NCI-H345 (cell line): ENCODE data around the gene UBE2E1.
"Not testable (repeated sequence)": the region's sequence is repeated elsewhere in the genome, so short reads cannot be mapped to it uniquely, and the experiment has no call there.

Experiments
- DNase-seq: peaks from one replicate; lab custom pipeline; 2025; lab: John Stamatoyannopoulos, UW

Gene UBE2E1

GRCh38 chr3:23856286-23856685 lies 50.5 kb downstream of the UBE2E1 start:
- DNase-seq = no peak

DNA sequence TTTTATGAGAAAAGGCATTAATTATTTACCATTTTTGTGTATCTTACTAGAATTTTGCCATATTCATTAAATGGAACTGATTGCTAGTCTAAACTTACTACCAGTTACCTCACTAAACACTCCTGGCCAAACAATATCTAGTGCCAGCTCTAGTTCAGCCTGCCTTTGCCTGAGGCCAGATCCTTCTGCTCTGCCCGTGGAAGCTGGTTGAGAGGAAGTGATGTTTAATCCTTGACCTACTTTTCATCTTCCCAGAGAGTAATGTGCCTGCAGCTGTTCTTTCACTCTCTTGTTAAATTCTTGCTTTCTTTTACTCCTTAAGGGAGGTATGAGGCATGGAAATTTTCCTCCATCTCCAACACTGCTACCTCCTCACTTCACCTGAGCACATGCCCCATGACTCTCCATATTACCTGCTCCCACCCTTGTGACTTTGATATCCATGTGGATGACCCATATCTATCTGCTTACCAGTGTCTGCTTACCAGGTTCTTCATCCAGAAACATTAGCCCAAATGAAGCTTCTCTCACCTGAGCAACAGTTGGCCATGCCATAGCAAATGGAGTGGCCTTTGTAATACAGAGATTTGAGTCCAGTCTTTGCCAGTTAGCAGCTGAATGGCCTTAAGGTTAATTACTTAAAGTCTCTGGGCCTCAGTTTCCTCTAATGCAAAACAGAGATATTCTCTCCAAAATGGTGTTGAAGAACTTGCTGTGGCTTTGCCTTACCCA lies 53.4 kb downstream of the UBE2E1 start:
- DNase-seq = no peak

DNA sequence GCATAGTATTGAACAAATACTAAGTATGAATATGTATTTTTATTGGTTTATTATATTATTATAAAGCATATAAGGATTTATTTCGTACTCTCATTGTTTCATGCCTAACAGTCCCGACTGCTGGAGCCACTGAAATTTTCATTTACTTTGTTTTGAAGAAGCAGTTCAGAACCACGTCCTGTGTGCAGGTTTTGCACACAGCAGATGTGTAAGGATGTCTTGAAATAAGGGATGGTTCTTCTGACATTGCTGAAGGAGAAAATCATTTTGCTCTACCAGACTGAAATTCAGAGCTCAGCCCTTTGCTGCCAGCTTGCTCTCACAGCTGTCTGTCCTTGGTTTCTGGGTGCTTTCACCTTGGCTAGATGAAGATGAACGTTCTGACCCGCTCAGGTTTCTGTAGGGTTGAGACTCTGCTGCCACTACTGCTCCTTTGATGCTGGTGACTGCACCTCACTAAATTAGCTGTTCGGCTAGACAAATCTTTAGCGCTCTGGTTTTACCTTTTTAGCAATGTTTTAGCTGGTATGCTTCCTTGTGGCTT lies 54.2 kb downstream of the UBE2E1 start:
- DNase-seq = no peak

DNA sequence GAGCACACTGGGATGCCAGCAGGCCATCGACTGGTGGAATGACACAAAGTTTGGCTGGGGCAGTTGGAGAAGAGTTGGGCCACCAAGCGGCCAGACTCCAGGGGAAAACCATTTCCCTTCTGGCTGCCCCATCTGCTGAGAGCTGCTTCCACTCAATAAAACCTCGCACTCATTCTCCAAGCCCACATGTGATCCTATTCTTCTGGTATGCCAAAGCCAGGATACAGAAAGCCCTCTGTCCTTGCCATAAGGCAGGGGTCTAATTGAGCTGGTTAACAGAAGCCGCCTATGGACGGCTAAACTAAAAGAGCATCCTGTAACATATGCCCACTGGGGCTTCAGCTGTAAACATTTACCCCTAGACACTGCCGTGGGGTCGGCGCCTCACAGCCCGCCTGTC lies 55.9 kb downstream of the UBE2E1 start:
- DNase-seq = no peak

DNA sequence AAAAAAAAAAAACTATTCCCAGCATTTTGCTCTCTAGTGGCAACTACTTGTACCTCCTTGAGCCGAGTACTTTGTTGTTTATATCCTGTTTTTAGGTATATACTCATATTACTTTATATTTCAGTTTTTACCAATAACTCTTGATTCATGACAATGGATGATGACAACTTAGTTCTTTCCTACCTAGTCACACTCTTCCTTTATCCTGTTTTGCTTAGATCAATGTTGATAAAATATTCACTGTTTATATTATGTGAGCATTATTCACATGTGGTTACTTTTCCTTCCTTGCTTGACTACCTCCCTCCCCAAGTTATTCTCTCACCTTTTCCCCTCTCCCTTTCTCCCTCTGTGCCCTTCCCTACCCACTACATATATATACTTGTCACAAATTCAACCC lies 57.3 kb downstream of the UBE2E1 start:
- DNase-seq = no peak

- no peak for DNase-seq
These were observed 59.2 kb downstream of the UBE2E1 start for GRCh38 chr3:23864931-23865330.

- peak; percentile 16 for DNase-seq
These were observed 60.0 kb downstream of the UBE2E1 start for GRCh38 chr3:23865595-23866396.

- no peak for DNase-seq
These were observed 61.6 kb downstream of the UBE2E1 start for GRCh38 chr3:23867400-23867799.

DNA sequence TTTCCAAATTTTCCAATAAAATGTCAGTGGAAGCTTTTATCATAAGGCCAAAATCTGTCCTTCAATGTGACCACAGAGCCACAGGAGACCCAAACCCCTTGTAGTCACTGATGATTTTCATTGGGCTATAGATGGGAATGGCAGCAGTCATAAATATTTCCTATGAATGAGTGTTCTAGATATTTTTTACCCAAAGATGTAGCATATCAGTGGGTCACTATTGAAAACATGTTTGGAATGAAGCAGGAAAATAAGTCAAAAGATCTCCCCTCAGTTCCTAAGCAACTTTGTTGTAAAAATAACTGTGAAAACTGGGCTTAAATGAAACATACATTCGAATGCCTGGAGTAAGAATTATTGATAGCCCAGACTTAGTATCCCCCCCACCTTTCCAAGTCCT lies 62.1 kb downstream of the UBE2E1 start:
- no peak for DNase-seq

GRCh38 chr3:23869977-23870662 lies 64.4 kb downstream of the UBE2E1 start:
- DNase-seq = no peak

- not testable (repeated sequence) for DNase-seq
These were observed 64.9 kb downstream of the UBE2E1 start for GRCh38 chr3:23870663-23871043.

DNA sequence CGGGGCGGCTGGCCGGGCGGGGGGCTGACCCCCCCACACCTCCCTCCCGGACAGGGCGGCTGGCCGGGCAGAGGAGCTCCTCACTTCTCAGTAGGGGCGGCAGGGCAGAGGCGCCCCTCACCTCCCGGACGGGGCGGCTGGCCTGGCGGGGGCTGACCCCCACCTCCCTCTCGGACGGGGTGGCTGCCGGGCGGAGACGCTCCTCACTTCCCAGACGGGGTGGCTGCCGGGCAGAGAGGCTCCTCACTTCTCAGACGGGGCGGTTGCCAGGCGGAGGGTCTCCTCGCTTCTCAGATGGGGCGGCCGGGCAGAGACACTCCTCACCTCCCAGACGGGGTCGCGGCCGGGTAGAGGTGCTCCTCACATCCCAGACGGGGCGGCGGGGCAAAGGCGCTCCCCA lies 65.6 kb downstream of the UBE2E1 start:
- not testable (repeated sequence) for DNase-seq

DNA sequence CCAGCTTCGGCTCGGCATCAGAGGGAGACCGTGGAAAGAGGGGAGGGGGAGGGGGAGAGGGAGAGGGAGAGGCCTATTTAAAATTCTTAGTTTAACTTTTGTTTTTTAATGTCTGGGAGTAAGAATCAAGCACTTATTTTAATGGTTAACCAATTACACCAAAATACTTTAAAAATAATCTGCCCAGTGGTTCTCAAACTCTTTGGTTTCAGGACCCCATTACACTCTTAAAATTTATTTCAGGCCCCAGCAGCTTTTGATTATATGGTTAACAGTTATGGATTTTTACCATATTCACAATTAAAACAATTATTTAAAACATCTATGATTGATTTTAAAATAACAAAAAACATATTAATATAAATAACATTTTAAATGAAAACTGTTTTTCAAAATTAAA lies 66.6 kb downstream of the UBE2E1 start:
- DNase-seq = no peak

DNA sequence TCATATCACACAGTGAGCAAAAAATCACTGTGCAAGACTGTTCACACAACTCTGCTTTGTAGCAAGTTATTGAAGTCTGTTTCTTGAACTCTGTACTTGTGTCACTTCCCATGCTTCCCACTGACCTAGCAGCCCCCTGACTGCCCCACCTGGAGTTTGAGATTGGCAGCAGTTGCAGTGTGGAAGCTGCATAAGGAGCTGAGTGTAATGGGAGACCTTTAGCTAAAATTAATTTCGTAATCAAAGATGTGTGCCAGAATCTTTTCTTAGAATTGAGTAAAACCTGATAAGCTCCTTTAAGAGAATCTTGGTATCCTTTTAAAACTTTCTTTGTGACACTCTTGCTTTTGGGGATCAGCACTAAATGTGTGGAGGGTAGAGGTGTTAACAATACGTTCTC lies 68.2 kb downstream of the UBE2E1 start:
- no peak for DNase-seq

DNA sequence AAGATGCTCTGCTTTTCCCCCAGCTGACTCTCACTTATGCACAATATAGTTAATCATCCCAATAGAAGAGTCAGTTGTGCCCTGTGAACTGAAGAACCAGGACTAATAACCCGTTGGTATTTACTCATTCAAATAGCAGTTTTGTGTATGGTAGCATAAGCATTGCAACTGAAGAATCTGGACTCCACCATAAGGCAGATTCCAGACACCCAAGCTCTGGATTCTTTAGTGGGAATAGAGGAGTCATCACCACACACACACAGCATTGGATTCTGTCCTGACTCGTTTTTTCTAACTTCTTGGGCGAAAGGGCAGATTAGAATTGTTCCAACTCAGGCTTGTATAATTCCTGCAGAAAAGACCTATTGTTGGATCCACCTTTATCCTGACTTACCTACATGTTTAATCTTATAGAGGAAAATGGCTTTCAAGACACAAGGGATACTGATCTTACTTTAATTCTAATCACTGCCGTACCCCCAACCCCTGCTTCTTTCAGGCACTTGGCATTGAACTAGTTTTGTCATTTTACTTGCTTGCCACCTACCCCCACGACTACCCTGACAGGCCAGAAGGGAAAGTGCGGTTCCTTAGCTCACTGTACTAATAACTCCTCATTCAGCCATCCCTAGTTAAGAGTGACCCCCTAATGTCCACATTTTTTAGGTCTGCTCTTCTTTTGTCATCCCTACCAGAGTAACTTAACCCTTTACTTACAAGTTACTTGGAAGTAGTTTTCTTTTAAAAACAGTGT lies 68.8 kb downstream of the UBE2E1 start:
- DNase-seq = no peak

DNA sequence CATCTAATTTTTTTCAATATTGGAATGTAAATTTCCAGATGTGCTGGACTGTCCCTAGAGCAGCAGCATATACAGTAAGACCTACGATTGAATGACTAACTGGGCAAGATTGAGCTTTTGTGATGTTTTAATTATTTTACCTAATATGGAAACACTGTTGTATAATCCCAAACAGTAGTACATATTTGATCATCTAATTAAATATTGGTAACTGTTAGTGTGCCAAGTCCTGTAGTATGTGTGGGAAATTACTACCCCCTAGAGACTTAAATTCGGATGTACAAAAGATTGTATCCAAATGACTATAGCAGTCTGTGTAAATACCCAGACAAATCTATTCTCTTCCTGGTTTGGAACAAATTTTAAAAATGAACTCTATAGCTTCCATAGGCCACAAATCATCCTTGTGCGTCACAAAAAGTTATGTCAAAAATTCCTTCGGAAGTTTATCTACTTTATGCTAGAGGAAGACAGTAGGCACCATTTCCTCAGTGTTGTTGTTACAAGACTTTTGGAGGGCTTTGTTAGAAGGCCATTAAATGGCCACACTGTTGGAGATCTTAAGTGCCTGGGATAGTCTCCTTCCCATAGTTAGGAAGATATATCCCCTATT lies 69.5 kb downstream of the UBE2E1 start:
- no peak for DNase-seq

GRCh38 chr3:23876923-23877322 lies 71.2 kb downstream of the UBE2E1 start:
- DNase-seq = no peak

DNA sequence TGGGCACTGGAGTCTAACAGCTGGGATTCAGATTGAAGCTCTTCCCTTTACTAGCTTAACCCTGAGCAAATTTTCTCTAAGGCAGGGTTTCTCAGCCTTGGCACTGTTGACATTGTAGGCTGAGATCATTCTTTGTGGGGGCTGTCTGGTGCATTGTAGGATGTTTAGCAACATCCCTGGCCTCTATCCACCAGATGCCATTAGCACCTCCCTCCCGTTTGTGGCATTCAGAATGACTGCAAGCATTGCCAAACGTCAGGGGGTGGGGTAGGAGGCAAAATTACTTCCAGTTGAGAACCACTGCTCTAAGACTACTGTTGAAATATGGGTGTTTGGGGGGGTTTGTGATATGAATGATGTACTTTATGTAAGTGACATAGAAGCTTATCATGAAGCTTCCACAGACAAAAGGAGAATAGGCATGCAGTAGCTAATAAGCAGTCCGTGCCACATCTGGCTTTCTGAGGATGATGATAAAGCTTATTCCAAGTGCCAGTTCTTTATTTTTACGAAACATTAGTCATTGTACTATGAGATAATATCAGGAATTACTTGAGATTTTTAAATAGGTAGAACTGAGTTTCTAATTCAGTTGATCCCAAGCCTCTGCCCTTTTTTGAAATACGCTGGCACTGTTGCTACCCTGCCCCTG lies 71.7 kb downstream of the UBE2E1 start:
- no peak for DNase-seq

GRCh38 chr3:23879485-23879884 lies 73.7 kb downstream of the UBE2E1 start:
- DNase-seq = no peak

GRCh38 chr3:23880703-23881339 lies 75.1 kb downstream of the UBE2E1 start:
- no peak for DNase-seq
